IPS-NIHi7 (cell line): ENCODE measurements around the gene LRP5.
"Not testable (repeated sequence)": the region's sequence is repeated elsewhere in the genome, so short reads cannot be mapped to it uniquely, and the experiment has no call there.

Source experiments
- DNase-seq: peaks from one replicate; pipeline ENCODE4 v3.0.0; 2012; ENCODE audit warnings: mixed read lengths; ENCODE audit errors: extremely low spot score

LRP5 gene

GRCh38 chr11:68282141-68282860 lies 30.1 kb upstream of the LRP5 start:
- no peak for DNase-seq

DNA sequence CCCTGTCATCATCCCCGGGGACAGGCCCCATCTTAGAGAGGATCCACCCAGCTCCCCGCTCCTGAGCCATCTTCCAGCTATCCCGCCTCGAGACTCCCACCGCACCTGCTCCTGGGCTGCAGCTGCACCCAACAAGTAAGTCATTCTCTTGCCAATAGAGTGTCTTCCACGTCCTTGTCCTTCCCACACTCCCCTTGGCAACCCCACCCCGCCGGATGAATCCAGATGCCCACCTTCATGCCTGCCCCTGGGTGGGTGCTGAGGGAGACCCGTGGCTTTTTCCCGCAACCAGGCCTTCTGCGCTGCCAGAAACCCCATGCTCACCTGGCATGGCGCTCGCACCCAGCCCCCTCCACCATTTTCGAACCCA lies 29.5 kb upstream of the LRP5 start:
- DNase-seq: no peak

DNA sequence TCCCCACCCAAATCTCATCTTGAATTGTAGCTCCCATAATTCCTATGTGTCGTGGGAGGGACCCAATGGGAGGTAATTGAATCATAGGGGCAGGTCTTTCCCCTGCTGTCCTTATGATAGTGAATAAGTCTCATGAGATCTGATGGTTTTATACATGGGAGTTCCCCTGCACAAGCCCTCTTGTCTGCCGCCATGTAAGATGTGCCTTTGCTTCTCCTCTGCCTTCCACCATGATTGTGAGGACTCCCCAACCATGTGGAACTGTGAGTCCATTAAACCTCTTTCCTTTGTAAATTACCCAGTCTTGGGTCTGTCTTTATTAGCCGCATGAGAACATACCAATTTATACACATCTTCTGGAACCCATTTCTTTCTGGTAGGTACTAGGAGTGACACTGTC lies 27.8 kb upstream of the LRP5 start:
- DNase-seq: not testable (repeated sequence)

DNA sequence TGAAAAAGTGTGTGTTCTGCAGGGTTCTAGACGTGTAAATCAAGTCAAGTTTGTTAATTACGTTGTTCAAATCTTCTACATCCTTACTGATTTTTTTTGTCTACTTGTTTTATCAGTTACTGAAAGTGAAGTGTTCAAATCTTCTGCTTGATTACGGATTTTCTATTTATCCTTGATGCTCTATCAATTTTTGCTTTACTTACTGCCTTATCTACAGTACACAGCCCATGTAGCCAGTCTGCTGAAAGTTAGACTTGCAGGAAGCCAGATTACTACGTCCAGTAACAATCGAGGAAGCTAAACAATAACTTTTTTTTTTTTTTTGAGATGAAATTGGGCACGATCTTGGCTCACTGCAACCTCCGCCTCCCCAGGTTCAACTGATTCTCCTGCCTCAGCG lies 25.0 kb upstream of the LRP5 start:
- no peak for DNase-seq

GRCh38 chr11:68289456-68289855 lies 22.9 kb upstream of the LRP5 start:
- no peak for DNase-seq

DNA sequence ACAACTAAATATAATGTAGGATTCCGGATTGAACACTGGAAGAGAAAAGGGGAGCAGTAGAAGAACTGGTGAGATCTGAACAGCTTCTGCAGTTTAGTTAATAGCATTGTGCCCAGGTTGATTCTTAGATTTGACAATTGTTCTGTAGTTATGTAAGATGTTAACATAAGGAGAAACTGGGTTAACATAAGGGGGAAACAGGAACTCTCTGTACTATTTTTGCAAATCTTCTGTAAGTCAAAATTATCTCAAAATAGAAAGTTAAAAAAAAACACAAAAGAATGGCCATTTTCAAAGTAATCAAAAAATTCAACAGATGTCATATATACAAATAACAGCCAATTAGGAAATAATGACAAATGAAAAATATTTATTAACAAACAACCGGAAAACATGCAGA lies 18.7 kb upstream of the LRP5 start:
- DNase-seq: no peak

DNA sequence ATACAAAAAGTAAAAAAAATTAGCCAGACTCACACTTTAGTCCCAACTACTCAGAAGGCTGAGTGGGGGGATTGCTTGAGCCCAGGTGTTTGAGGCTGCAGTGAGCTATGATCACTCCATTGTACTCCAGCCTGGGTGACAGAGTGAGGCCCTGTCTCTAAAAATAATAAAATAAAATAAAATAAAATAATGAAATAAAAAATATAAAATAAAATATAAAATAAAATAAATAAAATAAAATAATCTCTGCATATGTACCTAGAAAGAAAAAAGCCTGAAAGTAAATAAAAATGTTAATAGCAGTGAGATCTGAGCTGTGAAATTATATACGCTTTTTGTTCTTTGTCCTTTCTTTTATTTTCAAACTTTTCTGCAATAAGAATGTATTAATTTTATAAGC lies 17.1 kb upstream of the LRP5 start:
- DNase-seq: no peak

GRCh38 chr11:68295940-68296339 lies 16.5 kb upstream of the LRP5 start:
- no peak for DNase-seq

GRCh38 chr11:68296344-68297051 lies 15.9 kb upstream of the LRP5 start:
- DNase-seq: no peak

- no peak for DNase-seq
Measured at GRCh38 chr11:68297052-68297378, 15.4 kb upstream of the LRP5 start.

GRCh38 chr11:68297494-68297811 lies 14.9 kb upstream of the LRP5 start:
- no peak for DNase-seq

- DNase-seq: peak; percentile 94
Measured at GRCh38 chr11:68297812-68298658, 14.4 kb upstream of the LRP5 start.

DNA sequence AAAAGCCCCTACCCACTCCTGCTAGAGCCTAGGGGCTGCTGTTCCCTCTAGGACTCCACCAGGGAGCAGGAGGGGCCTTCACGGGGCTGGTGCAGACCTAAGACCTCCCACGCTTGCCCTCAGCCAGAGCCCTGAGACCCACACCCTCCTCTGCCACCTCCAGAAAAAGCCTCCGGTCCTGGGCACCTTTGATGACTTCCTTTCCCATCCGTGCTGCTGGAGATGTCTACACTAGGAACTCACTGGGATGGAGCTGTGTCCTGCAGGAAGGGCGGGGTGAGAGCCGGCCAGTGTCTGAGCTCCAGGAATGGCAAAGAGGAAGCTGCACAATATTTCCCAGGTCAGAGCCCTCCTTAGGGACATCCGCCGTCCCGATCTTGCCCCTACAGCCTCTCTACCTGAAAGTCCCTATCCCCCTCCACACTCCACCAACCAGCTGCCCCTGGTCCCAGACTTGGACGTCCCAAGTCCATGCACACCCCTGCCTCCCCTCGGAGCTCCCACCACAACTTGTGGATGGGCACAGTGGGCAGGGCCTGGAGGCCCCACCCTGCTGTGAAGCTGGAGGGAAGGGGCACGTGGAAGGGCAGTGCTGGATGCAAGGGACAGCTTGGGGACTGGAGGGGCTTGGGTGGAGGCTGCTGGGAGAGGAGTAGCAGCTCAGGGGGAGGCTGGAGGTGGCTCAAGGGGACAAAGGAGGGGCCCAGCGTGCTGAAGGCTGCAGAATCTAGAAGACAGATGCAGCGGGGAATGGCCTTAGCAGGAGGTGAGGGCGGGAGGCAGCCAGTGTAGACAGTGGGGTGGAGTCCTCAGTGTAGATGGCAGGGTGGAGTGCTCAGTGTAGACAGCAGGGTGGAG lies 13.5 kb upstream of the LRP5 start:
- no peak for DNase-seq

DNA sequence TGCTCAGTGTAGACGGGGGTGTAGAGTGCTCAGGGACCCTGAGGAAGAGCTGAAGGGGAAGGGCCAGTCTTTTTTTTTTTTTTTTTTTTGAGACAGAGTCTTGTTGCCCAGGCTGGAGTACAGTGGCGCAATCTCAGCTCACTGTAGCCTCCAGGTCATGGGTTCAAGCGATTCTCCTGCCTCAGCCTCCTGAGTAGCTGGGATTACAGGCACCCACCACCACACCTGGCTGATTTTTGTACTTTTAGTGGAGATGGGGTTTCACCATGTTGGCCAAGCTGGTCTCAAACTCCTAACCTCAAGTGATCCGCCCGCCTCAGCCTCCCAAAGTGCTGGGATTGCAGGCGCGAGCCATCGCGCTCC lies 12.9 kb upstream of the LRP5 start:
- DNase-seq: not testable (repeated sequence)

DNA sequence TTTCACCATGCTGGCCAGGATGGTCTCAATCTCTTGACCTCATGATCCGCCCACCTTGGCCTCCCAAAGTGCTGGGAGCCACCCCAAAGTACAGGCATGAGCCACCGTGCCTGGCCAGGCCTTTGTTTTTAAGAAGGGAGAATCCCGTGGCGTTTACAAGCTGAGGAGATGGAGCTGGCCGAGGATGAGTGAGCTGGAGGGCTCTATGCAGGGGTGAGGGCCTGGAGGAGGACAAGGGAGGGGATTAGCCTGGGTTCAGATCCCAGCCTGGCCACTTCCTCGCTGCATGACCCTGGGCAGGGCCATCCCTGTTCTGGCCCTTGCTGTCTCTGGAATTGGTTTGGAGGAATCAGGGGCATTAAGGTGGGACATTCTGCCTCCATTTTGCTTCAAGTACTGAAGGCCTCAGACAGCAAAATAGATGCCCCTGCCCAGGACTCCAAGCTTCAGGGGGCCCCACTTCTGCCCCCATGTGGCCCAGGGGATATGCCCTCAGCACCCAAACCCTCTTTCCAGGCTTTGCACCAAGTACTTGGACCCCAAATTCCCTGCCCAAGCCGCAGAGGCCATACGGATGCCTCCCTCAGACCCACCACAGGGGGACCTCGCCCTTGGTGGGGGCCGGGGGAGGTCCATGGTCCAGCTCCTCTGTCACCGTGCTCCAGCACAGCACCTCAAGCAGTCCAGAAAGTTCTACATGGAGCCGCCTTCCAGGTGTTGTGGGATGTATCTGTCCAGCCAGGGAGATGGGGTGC lies 12.1 kb upstream of the LRP5 start:
- DNase-seq: no peak

DNA sequence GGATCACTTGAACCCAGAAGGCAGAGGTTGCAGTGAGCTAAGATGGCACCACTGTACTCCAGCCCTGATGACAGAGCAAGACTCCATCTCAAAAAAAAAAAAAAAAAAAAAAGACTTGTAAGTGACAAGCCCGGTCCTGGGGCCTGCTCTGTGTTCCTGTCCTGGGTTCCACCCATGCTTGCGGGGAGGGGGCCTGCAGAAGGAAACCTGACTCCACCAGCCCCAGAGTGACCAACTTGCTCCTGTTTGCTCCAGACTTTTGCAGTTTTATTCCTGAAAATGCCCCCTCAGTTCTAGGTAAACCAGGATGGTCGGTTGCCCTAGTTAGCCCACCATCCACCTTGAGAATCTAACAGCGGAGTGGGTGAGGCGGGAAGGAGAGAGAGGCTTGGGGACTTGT lies 10.1 kb upstream of the LRP5 start:
- no peak for DNase-seq

DNA sequence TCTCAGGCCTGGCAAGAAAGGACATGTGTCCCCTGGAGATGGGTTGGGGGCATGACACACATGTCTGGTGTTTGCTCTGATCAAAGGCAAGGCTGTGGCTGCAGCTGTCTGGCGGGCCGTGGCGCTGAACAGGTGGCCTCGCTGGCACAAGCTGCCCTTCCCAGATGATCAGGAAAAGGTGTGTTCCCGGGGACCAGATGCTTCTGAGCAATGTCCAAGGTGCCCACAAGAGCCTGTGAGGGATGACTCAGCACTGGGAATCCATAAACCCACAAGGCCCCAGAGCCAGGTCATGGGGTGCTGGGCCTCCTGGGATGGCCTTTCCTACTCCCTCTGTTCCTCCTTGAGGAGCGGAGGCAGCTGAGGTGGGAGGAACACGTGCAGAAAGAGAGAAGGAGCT lies 9.7 kb upstream of the LRP5 start:
- no peak for DNase-seq

GRCh38 chr11:68303083-68303482 lies 9.3 kb upstream of the LRP5 start:
- no peak for DNase-seq

DNA sequence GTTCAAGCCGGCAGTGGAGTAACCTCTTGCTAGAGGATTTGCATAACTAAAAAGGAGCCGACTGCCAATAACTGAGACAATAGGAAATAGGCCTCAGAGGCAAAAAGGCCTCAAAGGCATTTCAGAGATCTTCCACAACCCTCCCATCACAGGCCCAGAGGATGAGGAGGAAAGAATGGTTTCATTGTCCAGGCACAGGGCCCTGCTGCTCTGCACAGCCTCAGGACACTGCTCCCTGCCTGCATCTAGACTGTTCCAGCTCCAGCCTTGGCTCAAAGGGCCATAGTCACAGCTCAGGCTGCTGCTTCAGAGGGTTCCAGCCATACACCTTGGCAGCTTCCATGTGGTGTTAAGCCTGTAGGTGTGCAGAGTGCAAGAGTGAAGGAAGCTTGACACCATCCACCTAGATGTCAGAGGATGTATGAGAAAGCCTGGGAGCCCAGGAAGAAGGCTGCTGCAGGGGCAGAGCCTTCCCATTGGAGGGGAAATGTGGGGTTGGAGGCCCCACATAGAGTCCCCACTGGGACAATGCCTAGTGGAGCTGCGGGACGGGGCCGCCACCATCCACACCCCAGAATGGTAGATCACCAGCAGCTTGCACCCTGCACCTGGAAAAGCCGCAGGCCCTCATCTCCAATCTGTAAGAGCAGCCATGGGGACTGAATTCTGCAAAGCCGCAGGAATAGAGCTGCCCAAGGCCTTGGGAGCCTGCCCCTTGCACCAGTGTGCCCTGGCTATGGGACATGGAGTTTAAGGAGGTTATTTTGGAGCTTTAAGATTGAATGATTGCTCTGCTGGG lies 8.2 kb upstream of the LRP5 start:
- DNase-seq: no peak

DNA sequence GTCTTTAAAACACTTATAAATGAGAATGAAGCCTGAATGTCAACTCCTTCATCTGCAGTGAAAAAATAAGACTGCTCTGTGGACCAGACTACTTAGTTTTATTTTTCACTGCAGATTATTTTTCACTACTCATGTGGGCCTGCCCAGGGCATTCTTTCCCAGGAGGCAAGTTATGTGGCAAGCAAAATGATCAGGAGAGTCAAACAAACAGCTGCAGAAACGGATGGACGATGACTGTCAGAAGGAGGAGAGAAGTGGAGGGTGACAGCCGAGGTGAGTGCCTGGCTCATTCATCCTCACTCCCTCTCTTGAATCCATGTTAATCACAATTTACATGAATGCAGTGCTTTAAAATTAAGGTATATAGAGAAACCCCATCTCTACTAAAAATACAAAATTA lies 5.8 kb upstream of the LRP5 start:
- no peak for DNase-seq

- DNase-seq: no peak
Measured at GRCh38 chr11:68308068-68308467, 4.3 kb upstream of the LRP5 start.
